NOMO-1 treated with dmso at 0.1 percent for 144 hours (cell line): ENCODE data around the gene CCDC150.
"Not testable (repeated sequence)": the region's sequence is repeated elsewhere in the genome, so short reads cannot be mapped to it uniquely, and the experiment has no call there.

Experiments
- DNase-seq: peaks from one replicate; lab custom pipeline; 2025; ENCODE audit not compliant: unreplicated experiment; lab: John Stamatoyannopoulos, UW

CCDC150 gene

GRCh38 chr2:196630531-196630930 is 9.0 kb upstream of the CCDC150 start:
- no peak for DNase-seq

GRCh38 chr2:196635156-196635555 is 4.4 kb upstream of the CCDC150 start:
- no peak for DNase-seq

- no peak for DNase-seq
Measured at GRCh38 chr2:196638765-196639164, 750 bp upstream of the CCDC150 start.

- DNase-seq: no peak
Measured at GRCh38 chr2:196640031-196640548, 575 bp downstream of the CCDC150 start.

GRCh38 chr2:196649202-196649601 is 9.7 kb downstream of the CCDC150 start:
- DNase-seq: no peak

GRCh38 chr2:196651387-196652094 is 12.0 kb downstream of the CCDC150 start:
- DNase-seq: no peak

- DNase-seq: no peak
Measured at GRCh38 chr2:196652869-196653268, 13.4 kb downstream of the CCDC150 start.

- DNase-seq: no peak
Measured at GRCh38 chr2:196653843-196654242, 14.3 kb downstream of the CCDC150 start.

GRCh38 chr2:196655761-196656160 is 16.2 kb downstream of the CCDC150 start:
- no peak for DNase-seq

GRCh38 chr2:196657333-196657732 is 17.8 kb downstream of the CCDC150 start:
- no peak for DNase-seq

- DNase-seq: no peak
Measured at GRCh38 chr2:196659844-196660243, 20.3 kb downstream of the CCDC150 start.

GRCh38 chr2:196660244-196660643 is 20.7 kb downstream of the CCDC150 start:
- DNase-seq: no peak

- DNase-seq: no peak
Measured at GRCh38 chr2:196670342-196670741, 30.8 kb downstream of the CCDC150 start.

- no peak for DNase-seq
Measured at GRCh38 chr2:196675963-196676362, 36.4 kb downstream of the CCDC150 start.

GRCh38 chr2:196677404-196677803 is 37.9 kb downstream of the CCDC150 start:
- DNase-seq: no peak

GRCh38 chr2:196679368-196679767 is 39.9 kb downstream of the CCDC150 start:
- DNase-seq: no peak

GRCh38 chr2:196681510-196681909 is 42.0 kb downstream of the CCDC150 start:
- DNase-seq: no peak

- DNase-seq: no peak
Measured at GRCh38 chr2:196685792-196686191, 46.3 kb downstream of the CCDC150 start.

- not testable (repeated sequence) for DNase-seq
Measured at GRCh38 chr2:196686737-196687136, 47.2 kb downstream of the CCDC150 start.

GRCh38 chr2:196696423-196697079 is 57.0 kb downstream of the CCDC150 start:
- DNase-seq: no peak

- DNase-seq: no peak
Measured at GRCh38 chr2:196697825-196698224, 58.3 kb downstream of the CCDC150 start.

GRCh38 chr2:196702641-196703040 is 63.1 kb downstream of the CCDC150 start:
- DNase-seq: no peak
